ENCODE measurements around the gene DLL3. TPM values are rescaled to one million over a fixed set of nuclear protein-coding genes. Genes with fewer than 3 reads are reported as not detected.

The DLL3 gene
- polyA plus RNA-seq, 2 of the 4 experiments (the other 2 are of a cell fraction) = 6.7 to 6.8 TPM

- TF ChIP-seq NPAS2 (CRISPR knock-in tag; IDR thresholded peaks at IDR 0.05; ENCODE audit: borderline replicate concordance) (no peak), RFX5 (IDR thresholded peaks at IDR 0.05) (0 out of 2 replicates have a peak, but pooled peaks have one; percentile 5)
- Histone ChIP-seq H3K4me2 (peak overlapping the region; percentile 89), H3K4me3 (peak overlapping the region; percentile 42), H3K27ac (peak overlapping the region in 1 of 2 experiments; percentile 66; a peak in 3 of 6 replicates), H3K9me3 (no peaks in the 10 kb centered on the region), H3K4me1 (peaks cover 9% of the 10 kb centered on the region; the same call in 2 of the 3 replicates)
- ChIA-PET CTCF (interaction anchor here (1.1 to 17.0 kb wide), 8 partner anchors 10 to 156 kb away, joined by 3 to 257 read pairs (median 11); partner anchors contain the start of genes DLL3 and EID2B), POLR2A (interaction anchor here (2.7 kb wide), 1 partner anchor 80 kb away, joined by 11 read pairs; the partner anchor contains the start of gene RPS16)
- FAIRE-seq (no peak), ATAC-seq (peak; percentile 11 to 26; a peak in 4 of 6 replicates), DNase-seq (ENCODE audit: low read depth in 1 of 2, low spot score in 1 of 2) (no peak)
- 47% methylated on average over 43 of the region's 44 CpGs for WGBS (ENCODE audit: missing lambda C conversion rate)
Measured at GRCh38 chr19:39515551-39516191, 16.9 kb downstream of the DLL3 start.

- WGBS (ENCODE audit: missing lambda C conversion rate) = 69% methylated on average over 6 of the region's 6 CpGs
- H3K27ac ChIP-seq = no peak overlapping the region
- no peak overlapping the region for H3K4me2 ChIP-seq
- CTCF ChIA-PET = interaction anchor here (0.7 to 17.0 kb wide), 6 partner anchors 10 to 104 kb away, joined by 3 to 257 read pairs (median 4); partner anchors contain the start of genes EID2B and PLEKHG2
- ATAC-seq (no peak), FAIRE-seq (no peak), DNase-seq (ENCODE audit: low read depth in 1 of 2, low spot score in 1 of 2) (no peak)
- TF ChIP-seq CEBPB (IDR thresholded peaks at IDR 0.05) (0 out of 4 replicates have a peak, but pooled peaks of 1 of the 2 experiments have one; percentile 1), KDM1A (IDR thresholded peaks at IDR 0.05; ENCODE audit: low read depth) (no peak), RFX5 (IDR thresholded peaks at IDR 0.05) (no peak)
- H3K4me1 ChIP-seq = peaks cover 9% of the 10 kb centered on the region; the same call in 2 of the 3 replicates
- no peaks in the 10 kb centered on the region for H3K9me3 ChIP-seq
- POLR2A ChIA-PET = interaction anchor here (2.7 kb wide), 1 partner anchor 81 kb away, joined by 11 read pairs; the partner anchor contains the start of gene RPS16
- no peak overlapping the region for H3K4me3 ChIP-seq
Measured at GRCh38 chr19:39516270-39516669, 17.5 kb downstream of the DLL3 start.

- ATAC-seq (no peak), DNase-seq (ENCODE audit: low read depth in 1 of 2, low spot score in 1 of 2) (no peak), FAIRE-seq (peak; percentile 46)
- Histone ChIP-seq H3K9me3 (no peaks in the 10 kb centered on the region), H3K4me2 (no peak overlapping the region), H3K4me1 (peaks cover 9% of the 10 kb centered on the region; the same call in 2 of the 3 replicates), H3K4me3 (no peak overlapping the region), H3K27ac (no peak overlapping the region)
- WGBS (ENCODE audit: missing lambda C conversion rate) = 70% methylated on average over 3 of the region's 3 CpGs
- TF ChIP-seq MAFK (IDR thresholded peaks at IDR 0.05; ENCODE audit: partially characterized antibody) (no peak), ZSCAN20 (CRISPR knock-in tag; IDR thresholded peaks at IDR 0.05) (no peak), MAX (IDR thresholded peaks at IDR 0.05) (no peak), ELK1 (IDR thresholded peaks at IDR 0.05; ENCODE audit: low read depth, low read length) (no peak), MYC (IDR thresholded peaks at IDR 0.05; ENCODE audit: borderline replicate concordance, low read length) (no peak), FOSB (CRISPR knock-in tag; IDR thresholded peaks at IDR 0.05) (no peak), CHD4 (IDR thresholded peaks at IDR 0.05; ENCODE audit: borderline replicate concordance) (no peak), CBX8 (IDR thresholded peaks at IDR 0.05) (no peak), NFE2L2 (conservative IDR thresholded peaks at IDR 0.05; ENCODE audit: low read length) (no peak), BCL3 (IDR thresholded peaks at IDR 0.05) (no peak), JUNB (IDR thresholded peaks at IDR 0.05) (no peak), HOXB5 (CRISPR knock-in tag; IDR thresholded peaks at IDR 0.05) (no peak), ZNF302 (CRISPR knock-in tag; IDR thresholded peaks at IDR 0.05) (no peak)
- ChIA-PET CTCF (interaction anchor here (1.0 to 17.0 kb wide), 8 partner anchors 12 to 116 kb away, joined by 3 to 257 read pairs (median 6); partner anchors contain the start of gene EID2B), POLR2A (interaction anchor here (1.0 kb wide), 1 partner anchor 82 kb away, joined by 4 read pairs; the partner anchor contains the start of gene RPS16)
Measured at GRCh38 chr19:39517432-39517831, 18.7 kb downstream of the DLL3 start.
